ENCODE measurements around the gene ELAVL1. TPM values are rescaled to one million over a fixed set of nuclear protein-coding genes. Genes with fewer than 3 reads are reported as not detected.

Gene ELAVL1
- total and polyA plus RNA-seq, 9 of the 15 experiments (the other 6 are each of a cell fraction or from before 2014, with no cell fraction given) = 4.3 to 172 (median 69.2) TPM

- TF ChIP-seq BCLAF1 (IDR thresholded peaks at IDR 0.05; ENCODE audit: borderline replicate concordance in 1 of 2, control insufficient read depth in 1 of 2, low read depth in 2 of 2, low read length in 1 of 2) = no peak
- TF ChIP-seq MEF2A (IDR thresholded peaks at IDR 0.05; ENCODE audit: control insufficient read depth, low read depth, low read length) = no peak
- no peak for TF ChIP-seq HINFP (tag; conservative IDR thresholded peaks at IDR 0.05; ENCODE audit: low read depth)
- no peak for TF ChIP-seq CSDE1 (IDR thresholded peaks at IDR 0.05)
- no peak for TF ChIP-seq CEBPZ (IDR thresholded peaks at IDR 0.05; ENCODE audit: borderline replicate concordance, low read depth, low read length)
- TF ChIP-seq NR2F6 (CRISPR knock-in tag; IDR thresholded peaks at IDR 0.05) = no peak
- TF ChIP-seq ATF4 (CRISPR knock-in tag; IDR thresholded peaks at IDR 0.05) = no peak
- TF ChIP-seq NELFE (IDR thresholded peaks at IDR 0.05; ENCODE audit: insufficient read depth, insufficient read length) = peak; percentile 15
- no peak for TF ChIP-seq NFE2 (IDR thresholded peaks at IDR 0.05; ENCODE audit: low read depth)
- TF ChIP-seq ZNF197 (CRISPR knock-in tag; IDR thresholded peaks at IDR 0.05; ENCODE audit: low read depth) = no peak
- no peak for TF ChIP-seq HMG20B (CRISPR knock-in tag; IDR thresholded peaks at IDR 0.05)
- TF ChIP-seq RAD51 (IDR thresholded peaks at IDR 0.05; ENCODE audit: borderline replicate concordance, low read depth) = no peak; the same call in 1 of the 2 replicates
- TF ChIP-seq DEAF1 (CRISPR knock-in tag; IDR thresholded peaks at IDR 0.05) = no peak
- peak; percentile 32; the same call in 1 of the 2 replicates for TF ChIP-seq TEAD4 (IDR thresholded peaks at IDR 0.05; ENCODE audit: low read length)
- TF ChIP-seq TEAD4 (CRISPR knock-in tag; IDR thresholded peaks at IDR 0.05; ENCODE audit: borderline replicate concordance) = no peak
- TF ChIP-seq ZNF184 (CRISPR knock-in tag; IDR thresholded peaks at IDR 0.05) = no peak
Observed at GRCh38 chr19:8050274-8051096, 45.0 kb upstream of the ELAVL1 start (continued).
